IMR-90 (cell line): ENCODE data around the gene CDK14. TPM values are rescaled to one million over a fixed set of nuclear protein-coding genes. Genes with fewer than 3 reads are reported as not detected.

Experiments used
- ATAC-seq: fragments of 200-7000 bp; cut with Tn5 transposase; 2 replicates; pipeline ENCODE4 v1.9.1; 2020; ENCODE audit warnings: low read depth, mild to moderate bottlenecking, moderate library complexity
- BruUV-seq: library from RNA; stranded (reverse); fragments of 400-500 nt; replicated peaks from 2 replicates; lab custom pipeline; 2021; lab: Mats Ljungman, UMichigan
- CTCF ChIA-PET: fragments of 300-600 bp; formaldehyde crosslinking; extraction: SDS; loops from one replicate; lab custom pipeline; 2021; ENCODE audit warnings: antibody characterized with exemption; lab: Yijun Ruan, JAX
- POLR2A ChIA-PET: fragments of 300-600 bp; sonication (Branson Sonifier 250); formaldehyde crosslinking; loops from one replicate; lab custom pipeline; 2022; ENCODE audit warnings: antibody characterized with exemption; ENCODE audit not compliant: unreplicated experiment; lab: Charles Lee
- DNase-seq: peaks from one replicate; pipeline ENCODE4 v3.0.0; 2013
- H2AFZ ChIP-seq: replicated peaks from 2 replicates; pipeline ENCODE3; 2013; ENCODE audit warnings: low read length, mild to moderate bottlenecking; ENCODE audit not compliant: poor library complexity
- H2AK5ac ChIP-seq: 2 replicates; pipeline ENCODE4 v1.6.1; 2013; ENCODE audit warnings: low read depth, low read length, inconsistent platforms
- H2AK9ac ChIP-seq: replicated peaks from 2 replicates; pipeline ENCODE3; 2013; ENCODE audit warnings: mild to moderate bottlenecking, low read depth, low read length, moderate library complexity; ENCODE audit not compliant: poor library complexity
- H2BK120ac ChIP-seq: 2 replicates; pipeline ENCODE4 v1.6.1; 2013; ENCODE audit warnings: low read depth, low read length, inconsistent platforms
- H2BK15ac ChIP-seq: 3 replicates; pipeline ENCODE4 v1.6.1; 2013; ENCODE audit warnings: low read depth, low read length, inconsistent platforms
- H2BK20ac ChIP-seq: 2 replicates; pipeline ENCODE4 v1.6.1; 2013; ENCODE audit warnings: low read depth, mild to moderate bottlenecking, inconsistent platforms, low read length, moderate library complexity
- H2BK5ac ChIP-seq: 2 replicates; pipeline ENCODE4 v1.6.1; 2013; ENCODE audit warnings: mild to moderate bottlenecking, low read depth, low read length, inconsistent platforms; ENCODE audit not compliant: poor library complexity, severe bottlenecking
- H3K14ac ChIP-seq: replicated peaks from 2 replicates; pipeline ENCODE4 v1.6.1; 2013; ENCODE audit warnings: low read depth, low read length, inconsistent platforms
- H3K18ac ChIP-seq: 2 replicates; pipeline ENCODE4 v1.6.1; 2013; ENCODE audit warnings: low read depth, low read length, control low read depth
- H3K23ac ChIP-seq: 2 replicates; pipeline ENCODE4 v1.6.1; 2013; ENCODE audit warnings: low read depth, low read length, inconsistent platforms
- H3K27ac ChIP-seq: 2 replicates; pipeline ENCODE4 v1.5.1; 2013; ENCODE audit warnings: mild to moderate bottlenecking, control low read depth, low read length; ENCODE audit not compliant: insufficient read depth
- H3K27me3 ChIP-seq: 2 replicates; pipeline ENCODE4 v1.6.1; 2013; ENCODE audit warnings: low read length; ENCODE audit not compliant: control insufficient read depth, insufficient read depth
- H3K36me3 ChIP-seq: 2 replicates; pipeline ENCODE4 v1.6.1; 2013; ENCODE audit warnings: low read length, mixed read lengths; ENCODE audit not compliant: control insufficient read depth, insufficient read depth
- H3K4ac ChIP-seq: 2 replicates; pipeline ENCODE4 v1.6.1; 2013; ENCODE audit warnings: low read depth, low read length, inconsistent platforms
- H3K4me1 ChIP-seq: 2 replicates; pipeline ENCODE4 v1.6.1; 2013; ENCODE audit warnings: low read length, mixed read lengths; ENCODE audit not compliant: control insufficient read depth, insufficient read depth
- H3K4me2 ChIP-seq: 2 replicates; pipeline ENCODE4 v1.6.1; 2013; ENCODE audit warnings: low read depth, mild to moderate bottlenecking, control low read depth, low read length, moderate library complexity
- H3K4me3 ChIP-seq: 2 replicates; pipeline ENCODE4 v1.5.1; 2013; ENCODE audit warnings: low read depth, mild to moderate bottlenecking, control low read depth, low read length, moderate library complexity; ENCODE audit not compliant: insufficient read depth
- H3K56ac ChIP-seq: 2 replicates; pipeline ENCODE4 v1.6.1; 2013; ENCODE audit warnings: low read length, inconsistent platforms; ENCODE audit not compliant: insufficient read depth; ENCODE audit errors: extremely low read depth
- H3K79me1 ChIP-seq, 2 experiments: 2 replicates each; pipeline ENCODE4 v1.6.1; 2013; ENCODE audit warnings: low read length in 2 of 2, inconsistent platforms in 1 of 2, low read depth in 1 of 2
- H3K9ac ChIP-seq: 2 replicates; pipeline ENCODE4 v1.6.1; 2013; ENCODE audit warnings: low read depth, low read length, control low read depth
- H3K9me1 ChIP-seq: 2 replicates; pipeline ENCODE4 v1.6.1; 2013; ENCODE audit warnings: low read length, inconsistent platforms; ENCODE audit not compliant: insufficient read depth
- H3K9me3 ChIP-seq: 2 replicates; pipeline ENCODE4 v1.6.1; 2013; ENCODE audit warnings: low read length; ENCODE audit not compliant: control insufficient read depth, insufficient read depth
- H4K20me1 ChIP-seq: 2 replicates; pipeline ENCODE4 v1.6.1; 2013; ENCODE audit warnings: low read length, inconsistent platforms; ENCODE audit not compliant: insufficient read depth
- H4K5ac ChIP-seq: 2 replicates; pipeline ENCODE4 v1.6.1; 2013; ENCODE audit warnings: mild to moderate bottlenecking, low read depth, low read length, control low read depth
- H4K8ac ChIP-seq, 2 experiments: 2 replicates each; pipeline ENCODE4 v1.6.1; 2013; ENCODE audit warnings: low read depth in 2 of 2, low read length in 2 of 2, control low read depth in 1 of 2, inconsistent platforms in 1 of 2
- H4K91ac ChIP-seq: 2 replicates; pipeline ENCODE4 v1.6.1; 2013; ENCODE audit warnings: low read depth, low read length, inconsistent platforms; ENCODE audit not compliant: insufficient read depth
- CEBPB ChIP-seq: IDR thresholded peaks from 2 replicates; pipeline ENCODE4 v1.6.1; 2012; ENCODE audit warnings: low read depth, low read length, improper control_type of control experiment
- CHD1 ChIP-seq: IDR thresholded peaks from 2 replicates; pipeline ENCODE4 v1.6.1; 2012; ENCODE audit warnings: low read depth, low read length, improper control_type of control experiment
- CTCF ChIP-seq: conservative IDR thresholded peaks from 2 replicates; pipeline ENCODE4 v1.5.1; 2012; ENCODE audit warnings: mild to moderate bottlenecking, low read depth, low read length, improper control_type of control experiment
- ELK1 ChIP-seq: fragments of 150-350 bp; IDR thresholded peaks from 2 replicates; pipeline ENCODE4 v1.6.1; 2016; ENCODE audit warnings: low read depth, mild to moderate bottlenecking, low read length, moderate library complexity, borderline replicate concordance
- MAZ ChIP-seq: IDR thresholded peaks from 2 replicates; pipeline ENCODE4 v1.6.1; 2012; ENCODE audit warnings: low read depth, mild to moderate bottlenecking, low read length, improper control_type of control experiment, moderate library complexity, borderline replicate concordance
- NFE2L2 ChIP-seq: fragments of 150-350 bp; IDR thresholded peaks from 2 replicates; pipeline ENCODE4 v1.6.1; 2016; ENCODE audit warnings: low read depth, mild to moderate bottlenecking, low read length
- RAD21 ChIP-seq: IDR thresholded peaks from 2 replicates; pipeline ENCODE4 v1.6.1; 2012; ENCODE audit warnings: low read length, improper control_type of control experiment
- USF2 ChIP-seq: fragments of 150-350 bp; IDR thresholded peaks from 2 replicates; pipeline ENCODE4 v1.6.1; 2017; ENCODE audit warnings: mild to moderate bottlenecking, antibody characterized with exemption, low read length, low read depth
- WGBS, 2 experiments: methylation state at CpG; one replicate each; pipeline versions ENCODE4 v1.1.5 to v1.1.7; 2013; ENCODE audit warnings: missing lambda C conversion rate in 2 of 2; ENCODE audit not compliant: insufficient read length in 1 of 2; ENCODE audit errors: extremely low coverage in 2 of 2; 5-methylcytosine and 5-hydroxymethylcytosine counted together
- dilution Hi-C: fragments of 300-500 bp; cut with HindIII; formaldehyde crosslinking; loops from one replicate; pipeline ENCODE4 v1.14.3; 2018; ENCODE audit warnings: low sequenced_read_pairs; ENCODE audit not compliant: unreplicated experiment
- in situ Hi-C: fragments of 300-500 bp; cut with MboI; formaldehyde crosslinking; loops from 3 replicates; pipeline ENCODE4 v1.14.3; 2019; ENCODE audit warnings: low sequenced_read_pairs, inconsistent platforms, mixed read lengths
- intact Hi-C: fragments of 100-400 bp; cut with micrococcal nuclease; formaldehyde crosslinking; loops from 2 replicates; pipeline ENCODE4 v1.10.0; 2022
- polyA plus RNA-seq, 3 experiments: library from polyadenylated mRNA; depleted of rRNA; stranded (reverse); fragments of >200 nt; gene quantifications; 2 replicates each; pipeline ENCODE4 v1.2.3, GENCODE V29; 2012; ENCODE audit warnings: low replicate concordance in 1 of 3
- total RNA-seq: library from RNA; depleted of rRNA; stranded (reverse); fragments of >200 nt; gene quantifications from 2 replicates; pipeline ENCODE4 v1.2.3, GENCODE V29; 2012

Gene CDK14
- total and polyA plus RNA-seq, 2 of the 4 experiments (the other 2 are of a cell fraction), result 10.1 to 29.6 TPM

- H2BK120ac ChIP-seq, result no peak overlapping the region
- no CpG with 5 or more reads among the region's 1 CpG for WGBS, 2 experiments
- ATAC-seq (no peak), DNase-seq (no peak)
- no peak overlapping the region for H2AK9ac ChIP-seq
- H3K56ac ChIP-seq, result no peak overlapping the region
- no peaks in the 10 kb centered on the region for H3K27me3 ChIP-seq
- BruUV-seq, result no TSS peak
- H2BK20ac ChIP-seq, result no peak overlapping the region
- H3K9me3 ChIP-seq, result no peaks in the 10 kb centered on the region
- H3K79me1 ChIP-seq, result 0 out of 4 replicates have a peak, but pooled peaks cover 0 to 7% of the 10 kb centered on the region in 2 experiments
- H4K8ac ChIP-seq, result no peak overlapping the region
- H2BK15ac ChIP-seq, result no peak overlapping the region
- no peak overlapping the region for H3K4me3 ChIP-seq
- intact Hi-C loops, result no loop called here
- no peak overlapping the region for H3K14ac ChIP-seq
- TF ChIP-seq CHD1 (no peak), MAZ (no peak), CTCF (no peak), USF2 (no peak), CEBPB (no peak), NFE2L2 (no peak), ELK1 (no peak), RAD21 (no peak)
- no peak overlapping the region for H2BK5ac ChIP-seq
- H3K27ac ChIP-seq, result no peak overlapping the region
- dilution Hi-C loops, result no loop called here
- H3K9me1 ChIP-seq, result no peaks in the 10 kb centered on the region
- no peaks in the 10 kb centered on the region for H3K36me3 ChIP-seq
- H4K20me1 ChIP-seq, result no peaks in the 10 kb centered on the region
- no peak overlapping the region for H4K5ac ChIP-seq
- ChIA-PET CTCF (no interaction called here), POLR2A (no interaction called here)
- no peak overlapping the region for H3K18ac ChIP-seq
- no peak overlapping the region for H3K9ac ChIP-seq
- no peak overlapping the region for H3K23ac ChIP-seq
- in situ Hi-C loops, result no loop called here
- no peak overlapping the region for H2AK5ac ChIP-seq
- H2AFZ ChIP-seq, result no peak overlapping the region
- no peak overlapping the region for H3K4me2 ChIP-seq
- no peaks in the 10 kb centered on the region for H3K4me1 ChIP-seq
- no peak overlapping the region for H4K91ac ChIP-seq
- H3K4ac ChIP-seq, result no peak overlapping the region
These were observed 300.3 kb downstream of the CDK14 start for GRCh38 chr7:90896458-90896857.
